ENCODE results near the gene LAMB1. TPM values are rescaled to one million over a fixed set of nuclear protein-coding genes. Genes with fewer than 3 reads are reported as not detected.
A peak's percentile ranks its signal among the peaks of the same experiment; 100 is the strongest.

The LAMB1 gene
- total RNA-seq, 1 experiment from 2014 or later: 240 TPM

GRCh38 chr7:107995184-107996071, 7.5 kb downstream of the LAMB1 start:
- Mint-ChIP-seq H3K9me3 (ENCODE audit: low read depth, unreplicated experiment) (no peaks in the 10 kb centered on the region), H3K27me3 (ENCODE audit: unreplicated experiment) (no peaks in the 10 kb centered on the region), H3K27ac (ENCODE audit: unreplicated experiment) (peak overlapping the region; percentile 5), H3K4me3 (ENCODE audit: low read depth, unreplicated experiment) (peak overlapping the region; percentile 24), H3K4me1 (ENCODE audit: low read depth, unreplicated experiment) (peaks cover 31% of the 10 kb centered on the region), H3K36me3 (ENCODE audit: insufficient read depth, unreplicated experiment) (peaks cover 26% of the 10 kb centered on the region)
- peak; percentile 22 for DNase-seq
- intact Hi-C loops (cut with micrococcal nuclease; ENCODE audit: unreplicated experiment): loop anchor here (5.0 kb wide), 1 partner anchor 43 kb away; no protein-coding TSS in a partner anchor
- TF ChIP-seq CTCF (IDR thresholded peaks at IDR 0.05; ENCODE audit: unreplicated experiment): no peak
- BruUV-seq (replicated peaks): no TSS peak
- CTCF ChIA-PET: interaction anchor here (0.7 kb wide), 2 partner anchors 12 to 21 kb away, joined by 3 to 5 read pairs; no protein-coding TSS in a partner anchor

- Mint-ChIP-seq H3K4me3 (ENCODE audit: low read depth, unreplicated experiment) (no peak overlapping the region), H3K4me1 (ENCODE audit: low read depth, unreplicated experiment) (peaks cover 30% of the 10 kb centered on the region), H3K27me3 (ENCODE audit: unreplicated experiment) (no peaks in the 10 kb centered on the region), H3K27ac (ENCODE audit: unreplicated experiment) (no peak overlapping the region), H3K9me3 (ENCODE audit: low read depth, unreplicated experiment) (no peaks in the 10 kb centered on the region), H3K36me3 (ENCODE audit: insufficient read depth, unreplicated experiment) (peaks cover 27% of the 10 kb centered on the region)
- TF ChIP-seq CTCF (IDR thresholded peaks at IDR 0.05; ENCODE audit: unreplicated experiment): no peak
- intact Hi-C loops (cut with micrococcal nuclease; ENCODE audit: unreplicated experiment): loop anchor here (5.0 kb wide), 1 partner anchor 42 kb away; no protein-coding TSS in a partner anchor
- DNase-seq: no peak
- BruUV-seq (replicated peaks): no TSS peak
- CTCF ChIA-PET: no interaction called here
These were observed 8.4 kb downstream of the LAMB1 start for GRCh38 chr7:107994421-107995030.

- CTCF ChIA-PET: no interaction called here
- intact Hi-C loops (cut with micrococcal nuclease; ENCODE audit: unreplicated experiment): no loop called here
- BruUV-seq (replicated peaks): no TSS peak
- Mint-ChIP-seq H3K4me3 (ENCODE audit: low read depth, unreplicated experiment) (no peak overlapping the region), H3K36me3 (ENCODE audit: insufficient read depth, unreplicated experiment) (peaks cover 31% of the 10 kb centered on the region), H3K4me1 (ENCODE audit: low read depth, unreplicated experiment) (peaks cover 23% of the 10 kb centered on the region), H3K9me3 (ENCODE audit: low read depth, unreplicated experiment) (no peaks in the 10 kb centered on the region), H3K27ac (ENCODE audit: unreplicated experiment) (no peak overlapping the region), H3K27me3 (ENCODE audit: unreplicated experiment) (no peaks in the 10 kb centered on the region)
- no peak for DNase-seq
- no peak for TF ChIP-seq CTCF (IDR thresholded peaks at IDR 0.05; ENCODE audit: unreplicated experiment)
These were observed 9.1 kb downstream of the LAMB1 start for GRCh38 chr7:107993891-107994291.

DNA sequence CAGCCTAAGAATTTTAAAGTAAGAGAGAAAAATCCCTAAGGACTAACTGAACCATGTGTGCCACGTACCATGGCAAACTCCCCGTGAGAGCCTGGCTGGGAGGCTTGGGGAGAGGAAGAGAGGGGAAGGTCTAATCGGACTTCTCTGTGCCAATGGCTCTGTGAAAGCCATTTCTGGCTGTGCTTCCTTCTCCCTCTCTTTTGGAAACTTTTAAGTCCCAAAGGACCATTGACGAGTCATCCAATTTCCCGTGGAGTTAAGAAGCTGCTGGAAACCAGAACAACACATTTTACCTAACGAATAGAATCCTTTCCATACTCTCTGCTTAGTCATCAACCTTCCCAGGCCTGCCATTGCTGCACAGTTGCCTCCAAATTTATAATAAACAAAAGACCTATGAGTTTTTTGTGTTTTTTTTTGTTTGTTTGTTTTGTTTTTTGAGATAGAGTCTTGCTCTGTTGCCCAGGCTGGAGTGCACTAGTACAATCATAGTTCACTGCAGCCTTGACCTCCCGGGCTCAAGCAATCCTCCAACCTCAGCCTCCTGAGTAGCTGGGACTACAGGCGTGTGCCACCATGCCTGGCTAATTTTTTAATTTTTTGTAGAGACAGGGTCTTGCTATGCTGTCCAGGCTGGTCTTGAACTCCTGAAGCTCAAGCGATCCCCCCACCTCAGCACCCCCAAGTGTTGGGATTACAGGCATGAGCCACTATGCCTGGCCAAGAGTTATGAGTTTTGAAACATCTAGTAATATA, 13.2 kb downstream of the LAMB1 start:
- no TSS peak for BruUV-seq (replicated peaks)
- CTCF ChIA-PET: no interaction called here
- no peak for DNase-seq
- H3K9me3 Mint-ChIP-seq (ENCODE audit: low read depth, unreplicated experiment): no peaks in the 10 kb centered on the region
- H3K36me3 Mint-ChIP-seq (ENCODE audit: insufficient read depth, unreplicated experiment): peaks cover 43% of the 10 kb centered on the region
- intact Hi-C loops (cut with micrococcal nuclease; ENCODE audit: unreplicated experiment): no loop called here
- TF ChIP-seq CTCF (IDR thresholded peaks at IDR 0.05; ENCODE audit: unreplicated experiment): no peak
- no peak overlapping the region for H3K27ac Mint-ChIP-seq (ENCODE audit: unreplicated experiment)
- H3K4me3 Mint-ChIP-seq (ENCODE audit: low read depth, unreplicated experiment): no peak overlapping the region
- H3K4me1 Mint-ChIP-seq (ENCODE audit: low read depth, unreplicated experiment): peaks cover 5% of the 10 kb centered on the region
- H3K27me3 Mint-ChIP-seq (ENCODE audit: unreplicated experiment): no peaks in the 10 kb centered on the region

All from Calu3 (cell line).